Activated CD4-positive, CD25-positive, alpha-beta regulatory T cell treated with anti-CD3 and anti-CD28 coated beads, Interleukin-2, amount 50 U/mL, for 72 hours (primary cell): ENCODE results near the gene NFATC1.
"Not testable (repeated sequence)": the region's sequence is repeated elsewhere in the genome, so short reads cannot be mapped to it uniquely, and the experiment has no call there.

Experiments
- DNase-seq: peaks from one replicate; pipeline ENCODE4 v3.0.0; 2021

Gene NFATC1

GRCh38 chr18:79375441-79376154 is 20.1 kb upstream of the NFATC1 start:
- DNase-seq, result no peak

GRCh38 chr18:79376661-79377060 is 19.1 kb upstream of the NFATC1 start:
- DNase-seq, result not testable (repeated sequence)

- no peak for DNase-seq
These were observed 18.4 kb upstream of the NFATC1 start for GRCh38 chr18:79377187-79377891.

- peak; percentile 87 for DNase-seq
These were observed 17.0 kb upstream of the NFATC1 start for GRCh38 chr18:79378536-79379250.

GRCh38 chr18:79379251-79379905 is 16.4 kb upstream of the NFATC1 start:
- no peak for DNase-seq

GRCh38 chr18:79379931-79380815 is 15.6 kb upstream of the NFATC1 start:
- DNase-seq, result no peak

GRCh38 chr18:79380816-79381806 is 14.6 kb upstream of the NFATC1 start:
- DNase-seq, result peak; percentile 76

- no peak for DNase-seq
These were observed 13.9 kb upstream of the NFATC1 start for GRCh38 chr18:79381811-79382311.

- DNase-seq, result peak; percentile 22
These were observed 12.9 kb upstream of the NFATC1 start for GRCh38 chr18:79382681-79383387.

- peak; percentile 27 for DNase-seq
These were observed 12.2 kb upstream of the NFATC1 start for GRCh38 chr18:79383388-79384056.

GRCh38 chr18:79384151-79384807 is 11.5 kb upstream of the NFATC1 start:
- peak; percentile 24 for DNase-seq

- DNase-seq, result peak; percentile 14
These were observed 10.9 kb upstream of the NFATC1 start for GRCh38 chr18:79384834-79385233.

- DNase-seq, result no peak
These were observed 10.4 kb upstream of the NFATC1 start for GRCh38 chr18:79385326-79385707.

GRCh38 chr18:79385708-79386341 is 9.9 kb upstream of the NFATC1 start:
- DNase-seq, result peak; percentile 21

GRCh38 chr18:79386547-79386946 is 9.2 kb upstream of the NFATC1 start:
- peak; percentile 26 for DNase-seq

- no peak for DNase-seq
These were observed 8.5 kb upstream of the NFATC1 start for GRCh38 chr18:79387214-79387613.

GRCh38 chr18:79387615-79388014 is 8.1 kb upstream of the NFATC1 start:
- DNase-seq, result peak; percentile 16

- DNase-seq, result peak; percentile 13
These were observed 7.7 kb upstream of the NFATC1 start for GRCh38 chr18:79388043-79388442.
